NCI-H510A (cell line): ENCODE data around the gene VEPH1.

Source experiments
- DNase-seq: peaks from one replicate; lab custom pipeline; 2025; lab: John Stamatoyannopoulos, UW

VEPH1 gene

DNA sequence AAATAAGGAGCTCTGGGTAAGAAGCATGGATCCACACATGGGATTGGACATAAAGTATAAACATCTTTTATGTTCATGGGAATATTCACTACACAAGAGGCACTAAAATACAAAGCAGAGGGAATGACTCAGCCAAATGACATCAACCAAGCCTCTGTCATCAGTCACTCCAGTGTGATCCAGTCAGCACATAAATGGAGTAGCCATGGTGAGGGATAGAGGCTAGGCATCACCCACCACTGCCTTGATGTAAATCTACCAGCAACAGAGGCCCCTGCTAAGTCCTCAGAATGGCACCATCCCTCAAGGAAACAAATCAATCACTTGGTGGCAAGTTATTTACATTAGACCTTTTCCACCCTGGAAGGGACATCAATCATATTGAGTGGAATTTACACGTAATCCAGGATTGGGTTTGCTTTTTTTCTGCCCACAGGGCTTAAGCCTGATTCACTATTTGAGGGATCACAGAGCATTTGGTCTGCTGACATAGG is 27.2 kb downstream of the VEPH1 start:
- DNase-seq: no peak

DNA sequence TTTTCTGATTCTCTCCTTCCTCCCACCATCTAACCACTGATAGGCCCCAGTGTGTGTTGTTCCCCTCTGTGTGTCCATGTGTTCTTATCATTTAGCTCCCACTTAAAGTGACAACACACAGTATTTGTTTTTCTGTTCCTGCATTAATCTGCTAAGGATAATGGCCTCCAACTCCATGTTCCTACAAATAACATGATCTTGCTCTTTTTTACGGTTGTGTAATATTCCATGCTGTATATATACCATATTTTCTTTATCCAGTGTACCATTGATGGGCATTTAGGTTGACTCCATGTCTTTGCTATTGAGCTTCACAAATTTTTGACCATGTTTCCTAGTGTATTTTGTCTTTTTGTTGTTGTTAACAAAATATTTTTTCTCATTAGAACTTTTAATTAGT is 30.6 kb downstream of the VEPH1 start:
- no peak for DNase-seq

DNA sequence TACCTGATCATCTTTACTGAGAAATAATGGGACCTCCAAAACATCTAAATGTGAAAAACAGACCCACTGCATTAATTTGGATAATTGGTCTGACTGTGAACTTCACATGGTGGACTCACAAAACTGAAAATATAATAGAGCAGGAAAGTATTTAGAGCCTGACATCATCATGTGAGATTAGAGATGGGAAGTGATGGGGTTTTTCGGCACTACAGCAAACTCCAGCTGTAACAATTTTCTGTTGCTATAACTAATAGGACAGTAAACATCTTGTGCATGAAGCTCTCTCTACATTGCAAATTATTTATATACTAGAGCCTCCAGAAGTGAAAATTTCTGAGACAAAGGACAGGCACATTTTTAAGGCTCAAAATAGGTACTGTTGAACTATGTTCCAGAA is 32.2 kb downstream of the VEPH1 start:
- no peak for DNase-seq

DNA sequence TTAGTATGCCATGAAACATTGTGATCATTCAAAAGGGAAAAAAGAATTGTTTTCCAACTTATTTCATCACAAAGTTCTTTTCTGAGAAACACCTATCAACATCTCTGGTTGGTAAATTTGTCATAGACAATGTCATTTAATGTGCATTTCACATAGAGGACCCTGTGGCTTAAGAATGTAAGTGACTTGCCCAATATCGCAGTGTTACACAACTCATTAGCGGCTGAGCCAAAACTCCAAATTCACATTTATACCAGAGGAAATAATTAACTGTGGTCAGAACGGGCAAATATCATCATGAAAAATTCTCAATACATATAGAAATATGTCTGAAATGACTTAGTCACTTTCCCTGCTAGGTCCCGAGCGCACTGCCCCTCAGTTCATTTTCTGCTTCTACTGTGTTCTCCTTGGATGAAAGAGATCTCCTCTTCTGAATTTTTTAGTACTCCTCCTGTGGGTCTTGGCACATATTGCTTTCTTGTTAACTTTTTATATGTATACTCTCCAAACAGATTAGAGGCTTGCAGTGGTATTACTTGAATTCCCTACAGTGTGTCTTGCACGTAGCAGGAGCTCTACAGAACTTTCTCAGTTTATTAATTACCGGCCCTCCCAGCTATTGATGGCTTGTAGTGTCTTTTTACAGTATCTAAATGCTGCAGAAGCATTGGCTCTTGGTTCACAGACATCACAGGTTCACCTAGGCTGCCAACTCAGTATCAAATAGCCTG is 33.5 kb downstream of the VEPH1 start:
- no peak for DNase-seq

DNA sequence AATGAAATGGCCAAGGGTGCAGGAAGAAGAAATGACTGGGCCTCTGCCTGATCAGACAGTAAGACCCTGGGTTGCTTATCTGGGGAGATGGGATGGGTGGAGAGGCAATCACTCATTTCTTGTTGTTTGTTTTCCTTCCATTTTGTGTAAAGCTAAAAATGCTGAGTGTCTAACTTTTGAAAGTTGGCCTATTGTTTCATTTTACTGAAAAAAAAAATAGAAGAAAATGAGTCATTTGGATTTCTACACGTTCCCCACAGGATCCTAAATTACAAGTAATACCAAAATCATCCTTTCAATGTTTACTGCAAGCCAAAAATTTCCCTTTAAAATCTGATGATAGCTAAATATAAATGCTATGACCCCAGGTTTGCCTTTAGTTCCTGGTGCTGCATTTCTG is 36.0 kb downstream of the VEPH1 start:
- no peak for DNase-seq

DNA sequence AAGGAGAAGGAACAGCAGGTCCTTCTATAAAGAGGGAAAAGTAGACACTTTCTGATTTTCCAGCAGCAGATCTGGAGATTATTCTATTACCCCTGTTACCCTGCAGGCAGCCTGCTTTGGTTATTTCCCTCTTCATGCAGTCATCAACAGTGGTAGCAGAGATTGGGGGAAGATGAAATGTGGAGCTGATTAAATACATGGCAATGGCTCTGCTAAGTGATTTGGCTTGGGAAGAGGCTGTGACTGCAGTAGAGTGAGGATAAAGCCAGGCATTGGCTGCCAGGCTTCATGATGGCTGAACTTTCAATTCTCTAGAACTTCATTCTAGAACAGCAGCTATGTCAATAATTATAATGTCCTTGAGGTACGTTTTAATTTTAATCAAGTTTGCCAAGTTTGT is 37.5 kb downstream of the VEPH1 start:
- DNase-seq: no peak

DNA sequence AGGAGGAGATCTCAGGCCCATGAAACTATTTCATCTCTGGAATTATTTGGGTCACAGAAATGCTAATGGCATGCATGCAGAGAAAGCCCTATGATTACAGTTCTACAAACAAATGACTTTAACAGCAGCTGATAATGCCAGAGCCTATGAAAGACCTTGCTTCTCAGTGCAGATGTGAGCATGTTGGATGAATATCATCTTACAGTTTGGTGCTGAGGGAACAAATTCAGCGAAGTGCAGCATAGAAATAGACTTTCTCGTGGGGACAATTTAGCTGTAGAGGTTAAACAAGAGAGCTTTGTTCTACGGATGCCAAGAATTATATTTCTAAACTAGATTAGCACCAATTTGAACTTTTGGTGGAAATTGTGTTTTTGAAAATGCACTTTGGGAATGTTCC is 38.9 kb downstream of the VEPH1 start:
- DNase-seq: no peak

DNA sequence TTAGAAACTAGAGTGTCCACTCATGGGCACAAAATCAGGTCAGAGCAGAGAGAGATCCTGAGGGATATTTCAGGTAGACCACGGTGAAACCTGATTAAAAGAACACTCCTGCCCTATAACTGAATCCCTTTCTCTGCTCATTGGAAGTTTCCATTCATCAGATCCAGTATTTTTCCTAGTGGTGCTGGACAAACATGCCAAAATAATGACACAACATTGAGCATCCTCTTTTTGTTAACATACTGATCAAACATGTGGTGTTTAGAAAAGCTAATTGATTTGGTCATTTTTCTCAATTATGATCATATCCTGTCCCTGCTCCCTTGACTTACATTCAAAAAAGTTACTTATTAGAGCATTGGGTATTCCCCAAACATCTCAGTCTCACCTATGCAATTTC is 39.4 kb downstream of the VEPH1 start:
- DNase-seq: no peak

DNA sequence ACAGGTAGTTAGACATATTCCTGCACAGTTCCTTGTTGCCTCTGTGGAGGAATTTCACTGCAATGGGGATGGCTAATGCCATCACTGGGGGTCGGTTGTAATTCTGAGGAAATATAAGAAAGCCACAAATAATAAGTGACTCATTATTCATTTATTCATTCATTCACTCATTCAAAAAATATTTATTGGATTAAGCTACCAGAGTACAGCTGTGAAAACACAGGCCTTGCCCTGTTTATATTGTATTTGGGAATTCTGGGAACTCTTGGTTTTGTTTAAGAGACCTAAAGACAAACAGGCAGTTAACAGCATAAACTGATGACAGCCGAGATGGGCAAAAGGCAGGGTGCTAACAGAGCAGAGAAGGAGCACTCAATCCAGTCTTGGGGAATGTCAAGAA is 43.0 kb downstream of the VEPH1 start:
- DNase-seq: no peak

DNA sequence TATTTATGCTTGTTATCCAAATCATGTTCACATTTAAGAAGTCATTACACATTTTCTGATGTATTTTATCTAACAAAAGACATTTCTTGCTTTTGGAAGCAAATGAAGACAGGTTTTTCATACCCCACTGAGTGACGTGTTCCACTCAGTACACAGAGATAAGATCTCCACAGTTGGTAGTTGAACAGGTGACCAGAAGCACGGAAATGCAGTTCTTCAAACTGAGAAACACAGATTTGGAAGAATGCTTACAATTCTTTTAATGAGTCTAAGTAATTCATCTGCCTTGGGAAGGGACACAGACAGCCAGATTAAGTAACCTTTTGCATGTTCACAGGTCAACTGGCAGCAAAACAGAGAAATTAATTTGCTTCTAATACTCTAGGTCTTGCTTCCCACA is 43.5 kb downstream of the VEPH1 start:
- DNase-seq: no peak

DNA sequence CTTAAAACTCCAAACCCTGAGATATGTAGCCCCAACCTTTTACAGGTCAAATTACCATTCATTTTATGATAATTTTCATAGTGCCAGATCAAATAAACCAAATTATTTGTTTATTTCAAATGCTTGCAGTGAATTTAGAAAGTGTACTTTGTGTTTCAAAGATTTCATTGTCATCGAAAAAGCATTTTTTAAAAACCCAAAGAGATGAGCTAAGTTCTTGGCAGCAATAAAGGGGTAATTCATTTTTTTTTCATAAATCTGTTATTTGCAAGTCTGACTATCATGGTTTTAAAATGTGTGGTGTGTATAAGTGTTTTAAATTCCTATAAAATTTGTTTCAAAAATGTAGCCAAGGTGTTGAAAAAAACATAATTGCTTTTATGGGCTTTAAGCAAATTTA is 49.4 kb downstream of the VEPH1 start:
- no peak for DNase-seq

DNA sequence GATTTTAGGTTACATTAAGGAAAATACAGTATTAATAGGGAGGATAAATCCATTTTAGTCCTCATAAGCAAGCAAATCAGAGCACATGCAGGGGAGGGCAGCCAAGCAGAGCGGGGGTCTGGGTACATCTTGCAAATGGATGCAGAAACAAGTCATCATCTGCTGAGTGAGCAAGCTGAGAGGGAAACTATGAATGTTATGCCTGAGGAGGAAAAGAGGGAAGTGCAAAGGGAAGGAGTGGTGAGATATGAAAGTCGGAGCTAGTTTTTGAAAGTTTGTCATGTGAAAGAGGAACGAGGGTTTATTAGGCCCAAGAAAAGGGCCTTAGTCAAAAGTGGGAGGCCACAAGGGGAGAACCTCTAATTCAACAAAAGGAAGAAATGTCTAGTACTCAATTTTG is 51.1 kb downstream of the VEPH1 start:
- DNase-seq: no peak

DNA sequence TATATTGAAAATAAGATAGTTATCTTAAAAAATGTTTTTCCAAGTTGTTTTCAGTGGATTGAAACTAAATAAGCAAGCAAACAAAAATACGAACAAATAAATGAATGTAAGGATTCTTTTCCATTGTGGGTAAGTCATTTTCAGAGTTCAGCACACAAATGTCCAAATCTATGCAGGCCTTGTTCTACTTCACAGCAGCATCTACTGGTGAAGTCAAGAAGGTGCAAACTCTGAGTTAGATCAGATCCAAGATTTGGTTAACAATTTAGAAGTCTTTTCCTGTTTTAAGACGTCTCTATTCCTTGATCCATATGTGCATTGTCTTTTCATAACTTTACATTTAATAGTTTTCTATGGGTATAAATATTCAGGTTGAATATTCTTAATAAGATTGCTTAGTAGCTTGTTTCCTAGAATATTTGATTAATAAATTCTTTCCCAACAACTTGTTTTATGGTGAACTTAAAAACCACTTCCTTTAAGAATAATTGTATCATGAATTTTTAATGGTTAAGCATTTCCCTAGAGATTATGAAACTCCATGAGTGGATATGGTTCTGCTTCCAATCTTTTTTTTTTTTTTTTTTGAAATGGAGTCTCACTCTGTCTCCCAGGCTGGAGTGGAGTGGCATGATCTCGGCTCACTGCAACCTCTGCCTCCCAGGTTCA is 56.1 kb downstream of the VEPH1 start:
- no peak for DNase-seq

DNA sequence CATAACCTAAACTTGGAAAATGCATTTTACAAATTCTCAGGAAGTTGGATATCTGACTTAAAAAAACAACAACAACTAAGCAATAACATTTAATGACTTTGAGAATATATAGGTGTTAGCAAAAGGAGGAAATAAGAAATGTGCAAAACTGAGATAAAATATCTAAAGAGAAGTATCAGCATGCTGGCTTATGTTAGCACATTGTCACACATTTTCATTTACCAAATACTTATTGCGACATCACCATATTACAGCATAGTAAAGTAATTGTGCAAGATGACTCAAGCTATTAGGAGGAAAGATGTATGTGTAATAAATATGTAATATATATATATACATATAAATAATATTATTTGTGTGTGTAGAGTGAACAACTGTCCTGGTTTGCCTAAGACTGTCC is 57.4 kb downstream of the VEPH1 start:
- DNase-seq: no peak

DNA sequence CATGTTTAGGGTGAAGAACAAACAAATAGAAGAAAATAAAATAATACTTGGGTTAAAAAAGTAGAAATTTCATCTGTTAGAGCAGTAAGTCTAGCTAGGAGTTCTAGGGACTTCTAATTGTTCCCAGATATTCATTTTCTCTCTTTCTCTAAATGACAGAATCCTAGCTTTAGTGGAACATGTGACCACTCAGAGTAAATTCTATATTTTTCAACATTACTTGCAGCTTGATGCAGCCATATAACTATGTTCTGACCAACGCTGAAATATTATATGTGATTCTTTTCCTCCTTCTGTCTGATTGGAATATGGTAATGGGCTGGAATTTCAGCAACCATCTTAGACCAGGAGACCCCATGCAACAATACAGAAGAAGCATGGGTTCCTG is 58.4 kb downstream of the VEPH1 start:
- no peak for DNase-seq

DNA sequence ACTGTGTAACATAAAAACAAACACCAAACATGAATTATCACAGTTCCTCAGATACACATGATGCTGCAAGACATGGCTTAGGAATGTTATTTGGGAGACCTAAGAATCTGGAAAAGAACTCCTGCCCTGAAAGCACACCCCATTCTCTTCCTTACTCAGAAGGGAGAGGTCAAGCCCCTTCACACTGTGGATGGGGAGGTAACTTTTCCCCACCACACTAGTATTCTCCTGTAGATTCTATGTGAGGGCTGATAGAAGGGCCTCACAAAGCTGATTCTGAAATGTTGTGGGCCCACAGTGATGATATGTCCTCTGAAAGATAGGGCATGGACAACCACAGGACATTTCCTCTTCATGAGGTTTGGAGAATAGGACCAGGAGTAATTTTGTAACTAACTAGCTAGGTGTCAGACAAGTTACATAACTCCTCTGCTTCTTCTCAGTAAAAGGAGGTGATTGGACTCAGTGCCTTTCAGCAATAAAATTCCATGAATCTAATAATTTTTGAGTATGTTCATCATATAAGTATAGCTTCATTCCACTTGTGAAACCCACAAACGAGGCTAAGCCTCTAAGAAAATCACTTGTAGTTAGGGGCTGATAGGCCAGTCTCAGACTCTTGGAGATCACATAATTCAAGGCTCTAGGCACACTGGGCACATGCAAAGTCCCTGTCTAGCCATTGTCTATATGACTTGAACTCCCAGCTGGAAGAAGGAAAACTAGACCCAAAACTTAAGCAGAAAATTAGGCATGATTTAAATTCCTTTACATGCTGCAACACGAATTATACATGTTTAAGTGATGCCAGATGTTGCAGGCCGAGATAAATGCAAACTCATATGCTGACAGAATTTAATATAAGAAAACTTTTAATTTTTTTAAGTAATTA is 59.1 kb downstream of the VEPH1 start:
- no peak for DNase-seq

DNA sequence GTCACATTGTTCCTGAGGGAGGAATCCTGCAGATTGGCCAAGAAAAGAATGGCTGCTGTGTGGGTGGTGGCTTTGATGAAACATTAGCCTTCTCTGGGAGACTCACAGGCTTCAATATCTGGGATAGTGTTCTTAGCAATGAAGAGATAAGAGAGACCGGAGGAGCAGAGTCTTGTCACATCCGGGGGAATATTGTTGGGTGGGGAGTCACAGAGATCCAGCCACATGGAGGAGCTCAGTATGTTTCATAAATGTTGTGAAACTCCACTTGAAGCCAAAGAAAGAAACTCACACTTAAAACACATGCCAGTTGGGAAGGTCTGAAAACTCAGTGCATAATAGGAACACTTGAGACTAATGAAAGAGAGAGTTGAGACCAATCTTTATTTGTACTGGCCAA is 60.5 kb downstream of the VEPH1 start:
- no peak for DNase-seq

DNA sequence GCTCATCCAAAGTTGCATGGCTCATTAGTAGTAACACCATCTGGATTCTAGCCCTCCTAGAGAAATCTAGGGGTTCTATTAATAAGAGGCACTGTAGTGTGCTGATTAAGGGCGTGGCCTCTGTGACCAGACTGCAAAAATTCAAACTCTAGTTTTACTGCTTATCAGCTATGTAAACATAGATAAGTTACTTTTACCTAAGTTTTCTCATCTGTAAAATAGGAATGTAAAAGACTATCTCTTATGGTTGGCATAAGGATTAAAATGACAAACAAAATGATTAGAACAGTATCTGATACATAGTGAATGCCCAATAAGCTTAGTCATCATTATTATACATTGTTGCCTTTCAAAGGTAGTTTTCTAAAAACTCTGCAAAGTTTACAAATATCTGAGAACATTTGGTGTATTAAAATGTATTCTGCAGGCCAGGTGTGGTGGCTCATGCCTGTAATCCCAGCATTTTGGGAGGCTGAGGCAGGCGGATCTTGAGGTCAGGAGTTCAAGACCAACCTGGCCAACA is 62.1 kb downstream of the VEPH1 start:
- no peak for DNase-seq

DNA sequence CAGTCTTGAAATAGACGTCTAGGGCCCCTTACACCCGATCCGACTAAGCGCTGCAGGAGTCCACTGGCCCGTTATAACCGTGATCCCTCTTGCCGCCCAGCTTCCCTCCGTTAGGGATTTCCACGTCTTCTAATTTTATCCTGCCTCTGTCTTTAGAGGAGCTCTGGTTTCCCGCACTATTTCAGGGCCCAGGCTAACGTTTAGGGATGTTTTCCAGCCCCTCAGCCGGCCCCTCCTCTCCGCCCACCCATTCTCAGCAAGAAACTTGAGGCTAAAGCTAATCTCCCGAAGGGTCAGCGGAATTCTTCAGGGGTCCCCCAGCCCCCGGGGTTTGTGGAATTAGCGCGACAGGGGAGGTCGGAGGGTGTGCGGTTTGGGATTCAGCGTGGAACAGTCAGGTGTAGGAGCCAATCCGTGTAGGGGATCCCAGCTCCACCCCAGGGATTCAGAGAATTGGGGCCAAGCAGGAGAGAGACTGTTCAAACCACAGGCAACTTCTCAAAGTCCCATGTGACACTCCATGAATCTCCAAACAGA is 65.0 kb downstream of the VEPH1 start:
- no peak for DNase-seq

DNA sequence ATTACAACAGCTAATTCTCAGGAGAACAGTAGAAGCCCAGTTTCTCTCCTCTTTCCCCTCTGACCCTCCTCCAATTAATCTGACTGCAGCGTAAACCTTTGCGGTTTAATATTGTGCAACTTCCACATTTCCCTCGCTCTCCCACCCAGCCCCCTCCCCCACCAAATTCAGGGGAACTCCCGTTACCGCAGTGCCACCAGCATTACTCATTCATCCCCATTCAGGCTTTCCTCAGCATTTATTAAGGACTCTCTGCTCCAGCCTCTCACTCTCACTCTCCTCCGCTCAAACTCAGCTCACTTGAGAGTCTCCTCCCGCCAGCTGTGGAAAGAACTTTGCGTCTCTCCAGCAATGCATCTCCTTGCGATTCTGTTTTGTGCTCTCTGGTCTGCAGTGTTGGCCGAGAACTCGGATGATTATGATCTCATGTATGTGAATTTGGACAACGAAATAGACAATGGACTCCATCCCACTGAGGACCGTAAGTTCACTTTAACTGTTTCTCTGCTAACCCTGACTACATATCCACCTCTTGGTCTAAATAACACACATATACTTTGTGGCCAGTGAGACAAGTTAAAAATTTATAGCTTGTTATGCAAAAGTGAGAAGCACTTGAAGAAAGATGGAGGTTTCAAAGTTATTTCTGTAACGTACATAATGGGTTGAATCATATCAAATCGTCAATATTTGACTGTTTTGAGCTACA is 66.5 kb downstream of the VEPH1 start, which contains the start of gene PTX3:
Gene PTX3, plus strand, starts transcription at position 268 of the 709 bp plus-strand sequence. Its CDS starts 84 bp downstream, at position 352.
- no peak for DNase-seq

DNA sequence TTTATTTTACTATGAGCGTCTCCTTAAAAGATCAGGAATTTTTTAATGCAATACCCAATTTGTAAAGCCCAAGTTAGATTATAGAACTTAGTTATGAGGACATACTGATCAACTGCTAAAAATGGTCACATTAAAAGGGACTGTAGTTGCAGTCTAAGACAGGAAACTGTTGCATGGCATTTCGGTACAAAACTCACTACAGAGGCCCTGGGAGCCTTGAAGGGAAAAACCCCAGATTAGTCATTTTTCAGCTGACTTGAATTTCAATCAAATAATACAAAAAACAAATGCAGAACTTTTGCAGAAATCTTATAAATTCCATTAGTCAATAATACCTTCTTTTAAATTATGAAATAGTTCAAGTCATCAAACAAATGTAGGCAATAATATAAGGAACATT is 73.5 kb downstream of the VEPH1 start:
- DNase-seq: no peak

DNA sequence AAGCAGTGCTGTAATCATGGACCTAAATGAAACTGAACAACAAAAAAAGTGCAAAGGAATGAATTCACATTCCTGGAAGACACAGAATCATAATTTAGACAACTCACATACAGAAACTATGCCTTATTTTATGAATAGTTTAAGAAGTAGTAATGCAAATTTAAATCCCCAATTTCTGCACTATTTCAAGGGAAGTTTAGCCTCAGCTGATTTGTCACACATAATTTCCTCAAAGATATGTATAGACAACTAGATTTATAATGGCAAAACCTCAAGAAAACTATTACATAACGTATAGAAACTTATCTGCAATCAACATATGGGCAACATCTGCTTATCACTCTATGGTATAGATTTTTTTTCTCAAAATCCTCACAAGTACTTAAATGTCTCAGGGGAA is 74.4 kb downstream of the VEPH1 start:
- no peak for DNase-seq
